SK-N-SH (cell line): Measurements from ENCODE around the gene HECW1. TPM values are rescaled to one million over a fixed set of nuclear protein-coding genes. Genes with fewer than 3 reads are reported as not detected.

Source experiments
- CTCF ChIA-PET: fragments of 300-600, 350-600 bp; formaldehyde crosslinking; extraction: SDS; loops from one replicate; lab custom pipeline; 2021; lab: Yijun Ruan, JAX
- POLR2A ChIA-PET: fragments of 350-600 bp; sonication (Branson Sonifier 250); formaldehyde crosslinking; extraction: SDS; loops from one replicate; lab custom pipeline; 2020; ENCODE audit warnings: antibody characterized with exemption, inconsistent platforms; lab: Yijun Ruan, JAX
- DNase-seq: peaks from one replicate; pipeline ENCODE4 v3.0.0; 2012
- H2AFZ ChIP-seq: fragments of 200-600 bp; sonication (generic); 2 replicates; pipeline ENCODE4 v1.8.1; 2016; ENCODE audit warnings: antibody characterized with exemption, mild to moderate bottlenecking, low read depth
- H3F3A ChIP-seq: fragments of 200-600 bp; sonication (generic); replicated peaks from 2 replicates; pipeline ENCODE3; 2016; ENCODE audit warnings: antibody characterized with exemption, mild to moderate bottlenecking; ENCODE audit not compliant: insufficient read depth
- H3K27ac ChIP-seq, 2 experiments: fragments of 200-500 bp in 1 of 2; fragments of 200-600 bp in 1 of 2; sonication (Bioruptor generic) in 1 of 2; sonication (generic), shearing (Covaris generic) in 1 of 2; 2 replicates each; pipeline versions ENCODE4 v1.5.1 to v1.6.1; 2014 to 2016; ENCODE audit warnings: low read depth in 2 of 2, inconsistent platforms in 1 of 2, low read length in 1 of 2, mild to moderate bottlenecking in 1 of 2, mixed read lengths in 1 of 2
- H3K27me3 ChIP-seq: fragments of 200-600 bp; sonication (generic), shearing (Covaris generic); 2 replicates; pipeline ENCODE4 v1.6.1; 2016; ENCODE audit warnings: mixed run types; ENCODE audit not compliant: insufficient read depth
- H3K36me3 ChIP-seq, 2 experiments: fragments of 200-500 bp in 1 of 2; fragments of 200-600 bp in 1 of 2; sonication (Bioruptor generic) in 1 of 2; sonication (generic) in 1 of 2; replicated peaks in 1 of 2; 2 replicates each; pipeline versions ENCODE3 to v1.5.1; 2014 to 2016; ENCODE audit warnings: low read length in 1 of 2, mild to moderate bottlenecking in 1 of 2; ENCODE audit not compliant: insufficient read depth in 2 of 2, control insufficient read depth in 1 of 2
- H3K4me1 ChIP-seq, 2 experiments: fragments of 200-500 bp in 1 of 2; fragments of 200-600 bp in 1 of 2; sonication (Bioruptor generic) in 1 of 2; sonication (generic), shearing (Covaris generic) in 1 of 2; 2 replicates each; pipeline versions ENCODE4 v1.5.1 to v1.6.1; 2014 to 2016; ENCODE audit warnings: low read depth in 1 of 2, low read length in 1 of 2, mixed run types in 1 of 2; ENCODE audit not compliant: insufficient read depth in 2 of 2, control insufficient read depth in 1 of 2
- H3K4me2 ChIP-seq: fragments of 200-600 bp; sonication (generic), shearing (Covaris generic); 2 replicates; pipeline ENCODE4 v1.6.1; 2017; ENCODE audit warnings: mixed run types
- H3K4me3 ChIP-seq, 2 experiments: fragments of 200-500 bp in 1 of 2; fragments of 200-600 bp in 1 of 2; sonication (Bioruptor generic) in 1 of 2; sonication (generic), shearing (Covaris generic) in 1 of 2; 2 replicates each; pipeline versions ENCODE4 v1.5.1 to v1.8.1; 2014 to 2016; ENCODE audit warnings: low read depth in 2 of 2, inconsistent platforms in 1 of 2, low read length in 1 of 2, mild to moderate bottlenecking in 1 of 2, mixed read lengths in 1 of 2, moderate library complexity in 1 of 2
- H3K79me2 ChIP-seq: fragments of 200-600 bp; sonication (generic); 2 replicates; pipeline ENCODE4 v1.8.1; 2017; ENCODE audit warnings: mild to moderate bottlenecking; ENCODE audit not compliant: insufficient read depth
- H3K9ac ChIP-seq: fragments of 200-600 bp; sonication (generic); 2 replicates; pipeline ENCODE4 v1.6.1; 2017; ENCODE audit warnings: mixed run types
- H3K9me2 ChIP-seq: fragments of 200-600 bp; sonication (generic); 2 replicates; pipeline ENCODE4 v1.6.1; 2017; ENCODE audit warnings: mixed run types
- H3K9me3 ChIP-seq: fragments of 200-600 bp; sonication (generic); 2 replicates; pipeline ENCODE4 v1.6.1; 2017; ENCODE audit warnings: mixed run types, mild to moderate bottlenecking, moderate library complexity
- H4K20me1 ChIP-seq: fragments of 200-600 bp; sonication (generic); 2 replicates; pipeline ENCODE4 v1.6.1; 2017; ENCODE audit warnings: mild to moderate bottlenecking, mixed run types; ENCODE audit not compliant: insufficient read depth
- CHD2 ChIP-seq: fragments of 150-350 bp; IDR thresholded peaks from 2 replicates; pipeline ENCODE4 v1.6.1; 2018; ENCODE audit warnings: low read length; ENCODE audit not compliant: partially characterized antibody
- EP300 ChIP-seq, 2 experiments: IDR thresholded peaks; 2 replicates each; pipeline versions ENCODE4 v1.4.0 to v1.6.1; 2012; ENCODE audit warnings: borderline replicate concordance in 1 of 2, low read depth in 1 of 2, low read length in 1 of 2
- EZH2phosphoT487 ChIP-seq: fragments of 200-600 bp; sonication (generic); IDR thresholded peaks from 2 replicates; pipeline ENCODE4 v1.6.1; 2017; ENCODE audit warnings: low read depth, mixed run types, mild to moderate bottlenecking, antibody characterized with exemption, moderate library complexity, borderline replicate concordance
- FOXJ3 ChIP-seq: sonication (generic); formaldehyde crosslinking; IDR thresholded peaks from 2 replicates; pipeline ENCODE4 v1.5.1; 2020; ENCODE audit warnings: mild to moderate bottlenecking, missing genetic modification reagents
- FOXM1 ChIP-seq: IDR thresholded peaks from 2 replicates; pipeline ENCODE4 v1.4.0; 2012; ENCODE audit warnings: low read depth, mild to moderate bottlenecking
- NRF1 ChIP-seq: IDR thresholded peaks from 2 replicates; pipeline ENCODE4 v1.6.1; 2012; ENCODE audit warnings: low read depth, mild to moderate bottlenecking, low read length
- RAD21 ChIP-seq: IDR thresholded peaks from 2 replicates; pipeline ENCODE4 v1.6.1; 2012; ENCODE audit warnings: mild to moderate bottlenecking, low read length
- RCOR1 ChIP-seq: fragments of 150-350 bp; IDR thresholded peaks from 2 replicates; pipeline ENCODE4 v1.6.1; 2017; ENCODE audit warnings: antibody characterized with exemption, low read length
- RFX5 ChIP-seq: IDR thresholded peaks from 2 replicates; pipeline ENCODE4 v1.6.1; 2012; ENCODE audit warnings: mild to moderate bottlenecking, improper control_type of control experiment, low read length
- RXRA ChIP-seq: IDR thresholded peaks from 2 replicates; pipeline ENCODE4 v1.4.0; 2012; ENCODE audit warnings: low read depth, mild to moderate bottlenecking, borderline replicate concordance
- SMC3 ChIP-seq: IDR thresholded peaks from 2 replicates; pipeline ENCODE4 v1.6.1; 2012; ENCODE audit warnings: low read depth, low read length, improper control_type of control experiment
- TAF1 ChIP-seq: IDR thresholded peaks from 2 replicates; pipeline ENCODE4 v1.6.1; 2012; ENCODE audit warnings: low read depth, mild to moderate bottlenecking, low read length, moderate library complexity, borderline replicate concordance
- TCF12 ChIP-seq: IDR thresholded peaks from 2 replicates; pipeline ENCODE4 v1.4.0; 2012
- TEAD4 ChIP-seq: IDR thresholded peaks from 2 replicates; pipeline ENCODE4 v1.4.0; 2012; ENCODE audit warnings: mild to moderate bottlenecking, borderline replicate concordance; ENCODE audit not compliant: insufficient read depth
- YY1 ChIP-seq: IDR thresholded peaks from 2 replicates; pipeline ENCODE4 v1.4.0; 2012; ENCODE audit warnings: low read depth, mild to moderate bottlenecking
- WGBS: methylation state at CpG from one replicate; pipeline ENCODE4 v1.1.6; 2017; ENCODE audit warnings: low lambda C conversion rate; 5-methylcytosine and 5-hydroxymethylcytosine counted together
- polyA plus RNA-seq, 3 experiments: library from polyadenylated mRNA; depleted of rRNA; stranded (reverse); fragments of >200 nt; gene quantifications; 2 replicates each; pipeline ENCODE4 v1.2.3, GENCODE V29; 2012
- TF ChIP-seq, protein P1 (sequence below): IDR thresholded peaks from 2 replicates; pipeline ENCODE4 v1.6.1; 2012; ENCODE audit warnings: mild to moderate bottlenecking, low read depth, low read length, moderate library complexity
- TF ChIP-seq, protein P2 (sequence below): IDR thresholded peaks from 2 replicates; pipeline ENCODE4 v1.4.0; 2012; ENCODE audit warnings: low read depth

HECW1 gene
- polyA plus RNA-seq, 1 of the 3 experiments (the other 2 are of a cell fraction) = not detected

DNA sequence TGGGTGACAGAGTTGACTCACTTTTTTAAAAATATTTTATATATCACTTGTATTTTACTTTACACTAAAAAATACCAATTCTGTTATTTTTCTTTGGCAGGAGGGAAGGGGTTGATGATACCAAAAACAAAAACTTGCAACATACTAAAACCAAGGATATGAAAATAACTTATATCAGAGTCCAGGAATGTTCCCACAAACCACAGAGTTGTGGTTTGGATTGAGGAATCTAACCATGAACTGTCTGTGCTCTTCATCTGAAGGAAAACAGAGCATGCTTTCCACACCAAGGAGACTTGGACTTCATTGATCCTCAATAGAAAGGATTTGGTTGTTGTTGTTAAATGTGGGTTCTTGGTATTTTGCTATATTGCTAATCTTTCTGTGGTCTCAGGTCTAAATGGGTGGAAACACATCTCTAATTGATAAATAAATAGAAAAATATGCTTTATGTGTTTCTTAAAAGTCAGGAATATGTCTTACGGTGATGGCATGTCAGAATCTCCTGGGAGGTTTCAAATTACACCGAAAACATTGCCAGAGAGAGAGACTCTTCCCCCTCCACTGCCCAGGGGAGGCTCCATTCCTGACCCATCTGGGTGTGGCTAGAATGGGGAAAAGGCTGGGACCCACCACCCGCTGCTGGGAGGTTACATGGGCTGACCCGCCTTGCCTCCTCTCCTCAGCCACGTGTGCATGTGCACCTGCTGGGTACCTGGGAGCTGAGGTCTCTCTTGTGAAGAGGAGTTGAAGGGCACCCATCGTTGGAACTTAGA, 423.6 kb downstream of the HECW1 start (continued):
- TF ChIP-seq RFX5 (no peak), TEAD4 (peak; percentile 88)

DNA sequence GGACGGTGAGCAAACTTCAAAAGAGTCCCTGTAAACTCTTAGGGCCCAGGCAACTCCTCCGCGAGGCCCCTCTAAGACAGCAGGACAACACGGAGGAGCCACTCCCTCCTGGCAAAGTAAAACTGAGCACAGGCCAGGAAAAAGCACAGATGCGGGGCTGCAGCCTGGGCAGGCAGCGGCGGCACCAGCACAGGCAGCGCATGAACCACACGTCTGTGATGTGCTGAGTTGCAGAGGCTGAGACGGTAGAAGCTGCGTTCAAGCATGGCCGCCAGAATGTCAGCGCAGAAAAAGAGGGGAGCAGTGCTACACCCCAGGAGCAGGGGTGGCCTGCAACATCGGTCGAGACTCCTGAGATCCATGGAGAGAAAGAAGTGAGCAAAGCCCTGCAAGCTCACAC, 424.3 kb downstream of the HECW1 start:
- H3K27ac ChIP-seq = no peak overlapping the region
- H2AFZ ChIP-seq = no peak overlapping the region
- H3K4me2 ChIP-seq = peak overlapping the region; percentile 35; the same call in 1 of the 2 replicates
- H3K27me3 ChIP-seq = peaks cover 18% of the 10 kb centered on the region
- no peaks in the 10 kb centered on the region for H3K9me3 ChIP-seq
- H3K36me3 ChIP-seq = no peaks in the 10 kb centered on the region
- POLR2A ChIA-PET = interaction anchor here (0.9 kb wide), 1 partner anchor 46 kb away, joined by 5 read pairs; the partner anchor contains the start of gene STK17A
- H3K4me1 ChIP-seq = peaks cover 10 to 38% of the 10 kb centered on the region in 2 experiments; a peak in 3 of 4 replicates
- H3K4me3 ChIP-seq = no peak overlapping the region
- no peaks in the 10 kb centered on the region for H3K79me2 ChIP-seq
- no peak for DNase-seq
- WGBS = 88% methylated on average over 15 of the region's 15 CpGs
- TF ChIP-seq FOXM1 (no peak), NRF1 (no peak), SMC3 (no peak), RXRA (no peak), TCF12 (no peak), EP300 (IDR thresholded peaks at IDR 0.05; ENCODE audit: borderline replicate concordance in 1 of 2, low read depth in 1 of 2, low read length in 1 of 2) (no peak), YY1 (no peak), RCOR1 (no peak), RAD21 (no peak), TAF1 (no peak), CHD2 (no peak), FOXJ3 (CRISPR knock-in tag) (no peak), EZH2phosphoT487 (no peak)
- TF ChIP-seq, protein P1, sequence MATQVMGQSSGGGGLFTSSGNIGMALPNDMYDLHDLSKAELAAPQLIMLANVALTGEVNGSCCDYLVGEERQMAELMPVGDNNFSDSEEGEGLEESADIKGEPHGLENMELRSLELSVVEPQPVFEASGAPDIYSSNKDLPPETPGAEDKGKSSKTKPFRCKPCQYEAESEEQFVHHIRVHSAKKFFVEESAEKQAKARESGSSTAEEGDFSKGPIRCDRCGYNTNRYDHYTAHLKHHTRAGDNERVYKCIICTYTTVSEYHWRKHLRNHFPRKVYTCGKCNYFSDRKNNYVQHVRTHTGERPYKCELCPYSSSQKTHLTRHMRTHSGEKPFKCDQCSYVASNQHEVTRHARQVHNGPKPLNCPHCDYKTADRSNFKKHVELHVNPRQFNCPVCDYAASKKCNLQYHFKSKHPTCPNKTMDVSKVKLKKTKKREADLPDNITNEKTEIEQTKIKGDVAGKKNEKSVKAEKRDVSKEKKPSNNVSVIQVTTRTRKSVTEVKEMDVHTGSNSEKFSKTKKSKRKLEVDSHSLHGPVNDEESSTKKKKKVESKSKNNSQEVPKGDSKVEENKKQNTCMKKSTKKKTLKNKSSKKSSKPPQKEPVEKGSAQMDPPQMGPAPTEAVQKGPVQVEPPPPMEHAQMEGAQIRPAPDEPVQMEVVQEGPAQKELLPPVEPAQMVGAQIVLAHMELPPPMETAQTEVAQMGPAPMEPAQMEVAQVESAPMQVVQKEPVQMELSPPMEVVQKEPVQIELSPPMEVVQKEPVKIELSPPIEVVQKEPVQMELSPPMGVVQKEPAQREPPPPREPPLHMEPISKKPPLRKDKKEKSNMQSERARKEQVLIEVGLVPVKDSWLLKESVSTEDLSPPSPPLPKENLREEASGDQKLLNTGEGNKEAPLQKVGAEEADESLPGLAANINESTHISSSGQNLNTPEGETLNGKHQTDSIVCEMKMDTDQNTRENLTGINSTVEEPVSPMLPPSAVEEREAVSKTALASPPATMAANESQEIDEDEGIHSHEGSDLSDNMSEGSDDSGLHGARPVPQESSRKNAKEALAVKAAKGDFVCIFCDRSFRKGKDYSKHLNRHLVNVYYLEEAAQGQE = no peak
- TF ChIP-seq, protein P2, sequence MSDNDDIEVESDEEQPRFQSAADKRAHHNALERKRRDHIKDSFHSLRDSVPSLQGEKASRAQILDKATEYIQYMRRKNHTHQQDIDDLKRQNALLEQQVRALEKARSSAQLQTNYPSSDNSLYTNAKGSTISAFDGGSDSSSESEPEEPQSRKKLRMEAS = no peak
- TF ChIP-seq, all 33 proteins: peak for 0
- H3K9me2 ChIP-seq = no peaks in the 10 kb centered on the region
- H3F3A ChIP-seq = peaks cover 12% of the 10 kb centered on the region
- H4K20me1 ChIP-seq = no peaks in the 10 kb centered on the region
- no peak overlapping the region for H3K9ac ChIP-seq
- CTCF ChIA-PET = interaction anchor here (0.8 to 2.7 kb wide), 4 partner anchors 45 to 596 kb away, joined by 3 to 18 read pairs (median 6); partner anchors contain the start of gene STK17A
